Astrocyte (in vitro differentiated cells and primary cell): ENCODE results near the gene ST3GAL4. TPM values are rescaled to one million over a fixed set of nuclear protein-coding genes. Genes with fewer than 3 reads are reported as not detected.

Experiments
- DNase-seq: peaks from one replicate; pipeline ENCODE4 v3.0.0-alpha.2; 2010; ENCODE audit warnings: low read depth
- FAIRE-seq: peaks from 2 replicates; lab custom pipeline; 2011; peaks lifted over from hg19 to GRCh38; lab: Jason Lieb, UNC
- H2AFZ ChIP-seq: 2 replicates; pipeline ENCODE4 v1.6.0; 2012; ENCODE audit warnings: low read depth, low read length, inconsistent platforms
- H3K27ac ChIP-seq: 2 replicates; pipeline ENCODE4 v1.5.1; 2011; ENCODE audit warnings: low read depth, low read length, inconsistent platforms
- H3K27me3 ChIP-seq: 2 replicates; pipeline ENCODE4 v1.6.0; 2011; ENCODE audit warnings: low read length, inconsistent platforms; ENCODE audit not compliant: insufficient read depth
- H3K36me3 ChIP-seq: 2 replicates; pipeline ENCODE4 v1.5.1; 2011; ENCODE audit warnings: low read length, inconsistent platforms; ENCODE audit not compliant: insufficient read depth
- H3K4me1 ChIP-seq: 2 replicates; pipeline ENCODE4 v1.5.1; 2011; ENCODE audit warnings: low read length, inconsistent platforms; ENCODE audit not compliant: insufficient read depth
- H3K4me2 ChIP-seq: 2 replicates; pipeline ENCODE4 v1.6.0; 2012; ENCODE audit warnings: low read length, inconsistent platforms
- H3K4me3 ChIP-seq: 2 replicates; pipeline ENCODE4 v1.5.1; 2011; ENCODE audit warnings: low read depth, mild to moderate bottlenecking, low read length, inconsistent platforms; ENCODE audit not compliant: insufficient read depth
- H3K79me2 ChIP-seq: 2 replicates; pipeline ENCODE4 v1.6.0; 2012; ENCODE audit warnings: mild to moderate bottlenecking, low read length, inconsistent platforms; ENCODE audit not compliant: insufficient read depth
- H3K9ac ChIP-seq: 2 replicates; pipeline ENCODE4 v1.6.0; 2012; ENCODE audit warnings: mild to moderate bottlenecking, low read length, inconsistent platforms
- H3K9me3 ChIP-seq: 2 replicates; pipeline ENCODE4 v1.5.1; 2012; ENCODE audit warnings: low read depth, mild to moderate bottlenecking, low read length, inconsistent platforms; ENCODE audit not compliant: insufficient read depth
- H4K20me1 ChIP-seq: 2 replicates; pipeline ENCODE4 v1.6.0; 2012; ENCODE audit warnings: low read length, inconsistent platforms; ENCODE audit not compliant: insufficient read depth
- H3K27ac Mint-ChIP-seq: one replicate; pipeline ENCODE4 v1.8.0; 2021; ENCODE audit warnings: mild to moderate bottlenecking, mixed read lengths; ENCODE audit not compliant: unreplicated experiment
- H3K27me3 Mint-ChIP-seq: one replicate; pipeline ENCODE4 v1.8.0; 2021; ENCODE audit warnings: low read depth, mixed read lengths; ENCODE audit not compliant: unreplicated experiment
- H3K36me3 Mint-ChIP-seq: one replicate; pipeline ENCODE4 v1.8.0; 2021; ENCODE audit warnings: low read depth, mixed read lengths; ENCODE audit not compliant: unreplicated experiment
- H3K4me1 Mint-ChIP-seq: one replicate; pipeline ENCODE4 v1.8.0; 2021; ENCODE audit warnings: low read depth, mixed read lengths; ENCODE audit not compliant: unreplicated experiment
- H3K4me3 Mint-ChIP-seq: one replicate; pipeline ENCODE4 v1.8.0; 2021; ENCODE audit warnings: mild to moderate bottlenecking, moderate library complexity, mixed read lengths; ENCODE audit not compliant: unreplicated experiment
- H3K9me3 Mint-ChIP-seq: one replicate; pipeline ENCODE4 v1.8.0; 2021; ENCODE audit warnings: mild to moderate bottlenecking, mixed read lengths; ENCODE audit not compliant: unreplicated experiment
- CTCF ChIP-seq: IDR thresholded peaks from 2 replicates; pipeline ENCODE4 v1.5.1; 2011; ENCODE audit warnings: low read depth, mild to moderate bottlenecking, inconsistent platforms, low read length, moderate library complexity; ENCODE audit not compliant: insufficient read depth
- EZH2 ChIP-seq: IDR thresholded peaks from 2 replicates; pipeline ENCODE4 v1.6.1; 2012; ENCODE audit warnings: mild to moderate bottlenecking, low read length, inconsistent platforms; ENCODE audit not compliant: insufficient read depth
- total RNA-seq: library from RNA; stranded (reverse); gene quantifications from 2 replicates; pipeline ENCODE4 v1.2.1, GENCODE V29; 2021

Gene ST3GAL4
- total RNA-seq, 1 donor from 2014 or later = 12.2 TPM

GRCh38 chr11:126409620-126409985 lies 54.1 kb downstream of the ST3GAL4 start:
- Mint-ChIP-seq H3K9me3 (no peaks in the 10 kb centered on the region), H3K27ac (no peak overlapping the region), H3K4me3 (no peak overlapping the region), H3K4me1 (peaks cover 8% of the 10 kb centered on the region), H3K36me3 (peaks cover 15% of the 10 kb centered on the region), H3K27me3 (peaks cover 2% of the 10 kb centered on the region)
- TF ChIP-seq EZH2 (no peak), CTCF (no peak)
- Histone ChIP-seq H3K4me2 (no peak overlapping the region), H3K4me3 (no peak overlapping the region), H3K79me2 (no peaks in the 10 kb centered on the region), H4K20me1 (no peaks in the 10 kb centered on the region), H3K27me3 (no peaks in the 10 kb centered on the region), H3K9ac (no peak overlapping the region), H3K36me3 (no peaks in the 10 kb centered on the region), H2AFZ (no peak overlapping the region), H3K9me3 (no peaks in the 10 kb centered on the region), H3K4me1 (no peaks in the 10 kb centered on the region), H3K27ac (no peak overlapping the region)
- no peak for FAIRE-seq
- DNase-seq = no peak

- no peak overlapping the region for H3K27ac Mint-ChIP-seq
- FAIRE-seq = no peak
- H3K27ac ChIP-seq = no peak overlapping the region
- TF ChIP-seq EZH2 (no peak), CTCF (no peak)
- no peaks in the 10 kb centered on the region for H3K9me3 Mint-ChIP-seq
- DNase-seq = peak; percentile 22
- peaks cover 2% of the 10 kb centered on the region for H3K27me3 Mint-ChIP-seq
- no peaks in the 10 kb centered on the region for H3K36me3 ChIP-seq
- H3K9ac ChIP-seq = no peak overlapping the region
- no peak overlapping the region for H3K4me2 ChIP-seq
- peaks cover 13% of the 10 kb centered on the region for H3K36me3 Mint-ChIP-seq
- H3K4me1 ChIP-seq = no peaks in the 10 kb centered on the region
- H3K4me3 ChIP-seq = no peak overlapping the region
- H3K4me1 Mint-ChIP-seq = peaks cover 4% of the 10 kb centered on the region
- no peak overlapping the region for H2AFZ ChIP-seq
- no peaks in the 10 kb centered on the region for H3K9me3 ChIP-seq
- no peaks in the 10 kb centered on the region for H3K27me3 ChIP-seq
- no peaks in the 10 kb centered on the region for H4K20me1 ChIP-seq
- H3K4me3 Mint-ChIP-seq = no peak overlapping the region
- no peaks in the 10 kb centered on the region for H3K79me2 ChIP-seq
Observed at GRCh38 chr11:126410649-126411048, 55.2 kb downstream of the ST3GAL4 start.

GRCh38 chr11:126411971-126412381 lies 56.5 kb downstream of the ST3GAL4 start:
- Histone ChIP-seq H3K9ac (no peak overlapping the region), H3K4me3 (no peak overlapping the region), H3K4me2 (no peak overlapping the region), H2AFZ (no peak overlapping the region), H3K9me3 (no peaks in the 10 kb centered on the region), H3K27ac (no peak overlapping the region), H4K20me1 (no peaks in the 10 kb centered on the region), H3K79me2 (no peaks in the 10 kb centered on the region), H3K36me3 (no peaks in the 10 kb centered on the region), H3K4me1 (peaks cover 5% of the 10 kb centered on the region), H3K27me3 (no peaks in the 10 kb centered on the region)
- Mint-ChIP-seq H3K9me3 (no peaks in the 10 kb centered on the region), H3K27me3 (peaks cover 4% of the 10 kb centered on the region), H3K4me1 (peaks cover 4% of the 10 kb centered on the region), H3K4me3 (no peak overlapping the region), H3K36me3 (peaks cover 12% of the 10 kb centered on the region), H3K27ac (no peak overlapping the region)
- no peak for DNase-seq
- FAIRE-seq = no peak
- no peak for TF ChIP-seq CTCF
- no peak for TF ChIP-seq EZH2
